T-helper 17 cell (primary cell): ENCODE measurements around the gene ATP6V0E2. TPM values are rescaled to one million over a fixed set of nuclear protein-coding genes. Genes with fewer than 3 reads are reported as not detected.

Source experiments
- ATAC-seq: fragments of 150-1000 bp; cut with Tn5 transposase; 2 replicates; pipeline ENCODE4 v1.10.0; 2021; ENCODE audit warnings: mild to moderate bottlenecking, moderate library complexity
- DNase-seq, 3 donors: peaks; one replicate each; pipeline versions ENCODE4 v3.0.0 to v3.0.0-alpha.2; 2020 to 2021
- H3K9me3 ChIP-seq: one replicate; pipeline ENCODE4 v1.7.0; 2013; ENCODE audit warnings: low read length, mild to moderate bottlenecking; ENCODE audit not compliant: control insufficient read depth, poor library complexity, severe bottlenecking
- H3K27ac Mint-ChIP-seq: one replicate; pipeline ENCODE4 v1.8.0; 2022; ENCODE audit warnings: mild to moderate bottlenecking, moderate library complexity, mixed read lengths
- H3K27me3 Mint-ChIP-seq: one replicate; pipeline ENCODE4 v1.8.0; 2022; ENCODE audit warnings: mixed read lengths
- H3K36me3 Mint-ChIP-seq: one replicate; pipeline ENCODE4 v1.8.0; 2022; ENCODE audit warnings: low read depth, mixed read lengths
- H3K4me1 Mint-ChIP-seq: one replicate; pipeline ENCODE4 v1.8.0; 2022; ENCODE audit warnings: mild to moderate bottlenecking, mixed read lengths
- H3K4me3 Mint-ChIP-seq: one replicate; pipeline ENCODE4 v1.8.0; 2022; ENCODE audit warnings: mild to moderate bottlenecking, moderate library complexity, mixed read lengths
- total RNA-seq, 4 donors: library from RNA in 2 of 4; stranded (reverse) in 2 of 4; gene quantifications; one replicate each; pipeline ENCODE4 v1.2.3 and lab custom pipeline; 2022 to 2026

The ATP6V0E2 gene
- total RNA-seq, 2 donors from 2014 or later = 29.4 to 38.5 TPM

DNA sequence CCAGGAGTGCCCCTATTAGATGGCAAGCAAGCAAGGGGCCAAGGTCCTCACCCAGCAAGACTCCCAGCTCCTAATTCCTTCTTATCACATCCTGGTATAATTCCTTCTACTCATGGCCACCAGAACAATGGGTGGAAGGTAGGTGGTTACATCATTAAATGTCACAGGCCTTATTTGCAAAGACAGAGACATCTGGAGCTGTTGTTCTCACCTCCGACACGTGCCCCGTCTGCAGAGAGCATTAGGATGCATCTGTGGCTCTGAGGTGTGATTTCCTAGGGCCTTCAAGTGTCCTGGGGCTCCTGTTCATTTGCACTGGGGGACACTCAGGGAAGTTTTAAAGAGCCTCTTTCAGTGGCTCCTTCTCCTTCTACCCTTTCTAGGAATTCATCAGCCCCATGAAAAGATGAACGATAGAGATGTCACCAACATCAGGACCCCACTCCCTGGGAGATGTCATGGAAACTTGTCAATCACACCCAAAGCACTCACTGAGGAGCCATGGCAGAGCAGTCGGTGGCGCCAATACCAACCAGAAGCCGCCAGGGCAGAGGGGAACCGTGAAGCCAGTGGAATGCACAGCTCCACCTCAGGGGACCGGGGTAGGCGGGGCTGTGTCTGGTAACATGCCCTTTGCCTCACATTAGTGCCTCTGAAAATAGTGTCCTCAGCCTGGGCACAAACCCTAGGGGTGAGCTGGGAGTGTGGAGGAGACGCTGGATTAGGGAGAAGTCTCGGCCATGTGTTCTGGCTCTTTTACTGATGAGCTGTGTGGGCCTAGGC, 2.9 kb upstream of the ATP6V0E2 start:
- Mint-ChIP-seq H3K27me3 (no peaks in the 10 kb centered on the region), H3K4me3 (peak overlapping the region; percentile 81), H3K4me1 (peaks cover 65% of the 10 kb centered on the region), H3K36me3 (no peaks in the 10 kb centered on the region), H3K27ac (peak overlapping the region; percentile 93)
- no peak for ATAC-seq
- H3K9me3 ChIP-seq = no peaks in the 10 kb centered on the region
- no peak for DNase-seq

DNA sequence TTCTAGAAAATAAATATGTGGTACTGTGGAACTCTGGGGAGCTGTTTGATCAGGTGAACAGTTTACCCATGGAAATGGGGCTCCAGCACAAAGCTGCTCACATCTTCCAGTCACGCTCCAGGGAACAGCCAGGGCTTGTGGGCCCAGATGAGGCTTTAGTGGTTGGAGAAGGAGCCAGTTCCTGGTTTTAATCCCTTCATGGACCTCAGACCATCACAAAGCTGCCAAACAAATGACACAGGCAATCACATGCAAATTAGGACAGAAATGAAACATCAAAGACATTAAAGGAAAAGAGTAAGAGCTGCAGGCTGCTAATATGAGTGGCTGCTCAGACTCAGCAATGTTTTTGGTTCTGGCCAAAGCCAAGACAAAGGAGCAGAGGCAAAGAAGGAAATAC, 2.2 kb upstream of the ATP6V0E2 start:
- H3K36me3 Mint-ChIP-seq = no peaks in the 10 kb centered on the region
- DNase-seq (no peak), ATAC-seq (no peak)
- no peak overlapping the region for H3K4me3 Mint-ChIP-seq
- H3K27ac Mint-ChIP-seq = peak overlapping the region; percentile 86
- H3K9me3 ChIP-seq = no peaks in the 10 kb centered on the region
- no peaks in the 10 kb centered on the region for H3K27me3 Mint-ChIP-seq
- peaks cover 62% of the 10 kb centered on the region for H3K4me1 Mint-ChIP-seq

DNA sequence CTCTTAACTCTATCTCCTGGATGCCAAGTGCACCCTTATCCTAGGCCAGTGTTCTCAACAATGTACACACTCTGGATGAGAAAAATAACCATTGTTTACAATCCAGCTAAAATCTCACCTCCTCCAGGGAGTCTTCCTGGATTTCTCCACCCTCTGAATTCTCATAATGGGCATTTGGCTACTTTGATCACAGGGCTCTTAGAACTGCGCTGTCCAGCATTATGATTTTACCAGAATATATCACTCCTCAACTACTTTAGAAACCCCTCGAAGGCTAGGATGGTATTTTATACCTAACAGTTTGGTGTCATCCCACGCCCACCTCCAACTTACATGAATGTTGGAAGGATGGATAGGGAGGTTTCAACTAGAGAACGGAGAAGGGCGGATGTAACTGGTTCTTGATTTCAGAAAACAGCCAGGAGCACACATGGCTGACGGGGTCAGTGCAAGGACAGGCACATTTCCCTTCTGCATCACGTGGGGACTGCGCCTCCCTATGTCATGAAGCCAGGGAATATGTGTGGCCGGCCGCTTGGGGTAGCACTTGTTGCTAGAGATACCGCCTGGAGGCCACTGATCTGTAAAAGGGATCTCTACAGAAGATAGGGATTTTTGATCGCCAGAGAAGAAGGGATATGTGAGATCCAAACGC, 1.2 kb upstream of the ATP6V0E2 start:
- H3K4me1 Mint-ChIP-seq = peaks cover 52% of the 10 kb centered on the region
- no peak for DNase-seq
- no peaks in the 10 kb centered on the region for H3K9me3 ChIP-seq
- ATAC-seq = no peak
- peak overlapping the region; percentile 86 for H3K27ac Mint-ChIP-seq
- H3K4me3 Mint-ChIP-seq = peak overlapping the region; percentile 90
- H3K27me3 Mint-ChIP-seq = no peaks in the 10 kb centered on the region
- no peaks in the 10 kb centered on the region for H3K36me3 Mint-ChIP-seq

DNA sequence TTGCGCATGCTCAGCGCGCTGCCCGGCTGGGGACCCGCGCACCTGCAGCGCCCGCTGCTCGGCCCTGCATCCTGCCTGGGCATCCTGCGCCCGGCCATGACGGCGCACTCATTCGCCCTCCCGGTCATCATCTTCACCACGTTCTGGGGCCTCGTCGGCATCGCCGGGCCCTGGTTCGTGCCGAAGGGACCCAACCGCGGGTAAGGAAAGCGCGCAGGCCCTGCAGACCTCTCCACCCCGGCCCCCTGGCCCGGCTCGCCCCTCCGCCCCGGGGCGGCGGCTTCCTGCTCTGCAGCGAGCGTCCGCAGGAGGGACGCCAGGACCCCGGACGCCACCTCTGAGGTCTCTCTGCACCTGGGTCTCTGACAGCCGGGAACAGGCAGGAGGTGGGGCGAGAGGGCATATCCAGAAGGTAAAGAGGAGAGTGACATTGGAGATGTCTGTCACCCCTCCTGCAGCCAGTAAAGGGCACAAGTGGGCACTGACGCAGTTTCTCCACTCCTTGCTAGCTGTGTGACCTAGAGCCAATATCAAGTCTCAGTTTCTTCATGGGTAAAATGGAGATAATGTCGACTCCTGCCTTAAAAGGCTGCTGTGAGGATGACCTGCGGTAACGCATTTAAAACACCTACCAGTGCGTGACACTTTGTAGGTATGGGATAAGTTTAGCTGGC, 338 bp downstream of the ATP6V0E2 start:
- Mint-ChIP-seq H3K27me3 (no peaks in the 10 kb centered on the region), H3K4me1 (peaks cover 41% of the 10 kb centered on the region), H3K36me3 (no peaks in the 10 kb centered on the region), H3K27ac (peak overlapping the region; percentile 86), H3K4me3 (peak overlapping the region; percentile 90)
- ATAC-seq (peak; percentile 4), DNase-seq (no peak)
- no peaks in the 10 kb centered on the region for H3K9me3 ChIP-seq

DNA sequence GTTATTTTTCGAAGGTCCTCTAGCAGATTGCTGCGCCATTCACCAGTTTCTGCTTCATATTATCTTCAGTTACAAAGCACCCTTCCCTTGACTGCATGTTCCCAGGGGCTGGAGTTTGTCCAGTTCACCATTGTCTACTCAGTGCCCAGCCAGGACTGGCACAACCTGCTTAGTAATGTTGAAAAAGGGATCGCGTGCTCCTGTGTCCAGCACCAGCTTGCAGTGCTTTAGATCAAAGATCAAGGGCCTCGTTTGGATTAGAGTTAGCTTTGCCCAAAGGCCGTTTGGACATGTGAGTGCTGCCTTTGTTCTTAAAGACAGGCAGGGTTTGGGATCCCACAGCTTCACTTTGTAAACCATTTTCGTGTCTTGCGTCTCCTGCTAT, 867 bp downstream of the ATP6V0E2 start:
- peaks cover 38% of the 10 kb centered on the region for H3K4me1 Mint-ChIP-seq
- no peak for ATAC-seq
- H3K27ac Mint-ChIP-seq = peak overlapping the region; percentile 86
- H3K4me3 Mint-ChIP-seq = peak overlapping the region; percentile 90
- no peaks in the 10 kb centered on the region for H3K9me3 ChIP-seq
- no peaks in the 10 kb centered on the region for H3K27me3 Mint-ChIP-seq
- no peaks in the 10 kb centered on the region for H3K36me3 Mint-ChIP-seq
- no peak for DNase-seq

DNA sequence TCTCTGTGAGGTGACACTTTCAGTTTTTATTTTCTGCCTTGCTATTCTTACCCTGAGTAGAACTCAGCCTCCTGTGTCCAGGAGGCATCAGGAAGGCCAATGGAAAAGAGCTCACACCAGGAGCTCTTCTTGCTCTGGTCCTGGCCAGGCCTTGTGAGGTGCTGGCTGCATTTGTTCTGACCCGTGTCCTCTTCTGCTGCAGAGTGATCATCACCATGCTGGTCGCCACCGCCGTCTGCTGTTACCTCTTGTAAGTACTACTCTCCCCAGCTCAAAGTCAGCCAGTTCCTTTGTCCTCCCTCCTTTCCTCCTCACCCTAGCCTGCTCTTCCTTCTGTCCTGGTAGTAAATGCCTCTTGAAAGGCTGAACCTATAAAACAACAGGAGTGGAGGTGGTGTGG, 1.6 kb downstream of the ATP6V0E2 start:
- DNase-seq = no peak
- Mint-ChIP-seq H3K4me3 (peak overlapping the region; percentile 90), H3K27ac (no peak overlapping the region), H3K36me3 (no peaks in the 10 kb centered on the region), H3K4me1 (peaks cover 31% of the 10 kb centered on the region), H3K27me3 (no peaks in the 10 kb centered on the region)
- ATAC-seq = no peak
- H3K9me3 ChIP-seq = no peaks in the 10 kb centered on the region

DNA sequence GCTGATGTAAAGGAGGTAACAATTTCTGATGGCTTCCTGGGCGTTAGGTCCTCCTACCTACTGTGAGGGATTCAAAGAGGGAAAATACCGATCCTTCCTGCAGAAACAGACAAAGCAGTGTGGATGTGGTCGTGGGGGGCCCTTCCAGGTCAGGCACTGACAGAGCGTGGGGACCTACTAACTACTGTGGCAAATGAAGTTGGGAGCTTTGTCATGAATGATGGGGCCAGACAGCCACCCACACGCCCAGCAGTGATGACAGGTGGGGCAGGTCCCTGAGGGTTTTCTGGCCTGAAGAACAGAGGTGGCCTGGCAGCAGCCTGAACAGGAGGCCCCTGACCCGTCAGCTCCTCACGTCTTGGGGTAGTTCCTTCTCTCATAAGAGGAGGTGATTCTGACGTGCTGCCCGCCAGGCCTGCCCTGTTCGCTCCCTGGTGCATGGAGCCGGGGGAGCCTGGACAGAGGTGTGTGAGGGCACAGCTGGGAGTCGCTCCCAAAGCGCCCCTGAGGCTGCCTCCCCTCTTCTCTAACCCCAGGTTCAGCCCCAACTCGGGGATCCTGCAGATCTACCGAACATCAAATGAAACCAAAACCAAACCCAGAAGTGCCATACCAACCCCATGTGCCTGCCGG, 4.2 kb downstream of the ATP6V0E2 start:
- DNase-seq = no peak
- no peak overlapping the region for H3K27ac Mint-ChIP-seq
- H3K4me1 Mint-ChIP-seq = peaks cover 17% of the 10 kb centered on the region
- ATAC-seq = no peak
- H3K9me3 ChIP-seq = no peaks in the 10 kb centered on the region
- no peaks in the 10 kb centered on the region for H3K36me3 Mint-ChIP-seq
- H3K27me3 Mint-ChIP-seq = no peaks in the 10 kb centered on the region
- no peak overlapping the region for H3K4me3 Mint-ChIP-seq

DNA sequence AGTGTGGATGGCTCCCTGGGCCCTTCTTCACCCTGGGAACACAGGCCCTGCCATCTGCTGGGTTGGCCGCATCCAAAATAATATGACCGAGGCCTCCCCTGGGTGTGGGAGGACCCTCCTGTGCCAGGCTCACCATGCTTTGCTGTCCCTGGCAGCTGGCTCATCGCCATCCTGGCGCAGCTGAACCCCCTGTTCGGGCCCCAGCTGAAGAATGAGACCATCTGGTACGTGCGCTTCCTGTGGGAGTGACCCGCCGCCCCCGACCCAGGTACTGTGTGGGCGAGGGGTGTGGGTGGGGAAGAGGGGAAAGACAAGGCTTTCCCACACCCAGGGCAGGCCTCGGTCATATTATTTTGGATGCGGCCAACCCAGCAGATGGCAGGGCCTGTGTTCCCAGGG, 4.8 kb downstream of the ATP6V0E2 start:
- no peak overlapping the region for H3K27ac Mint-ChIP-seq
- no peak for DNase-seq

DNA sequence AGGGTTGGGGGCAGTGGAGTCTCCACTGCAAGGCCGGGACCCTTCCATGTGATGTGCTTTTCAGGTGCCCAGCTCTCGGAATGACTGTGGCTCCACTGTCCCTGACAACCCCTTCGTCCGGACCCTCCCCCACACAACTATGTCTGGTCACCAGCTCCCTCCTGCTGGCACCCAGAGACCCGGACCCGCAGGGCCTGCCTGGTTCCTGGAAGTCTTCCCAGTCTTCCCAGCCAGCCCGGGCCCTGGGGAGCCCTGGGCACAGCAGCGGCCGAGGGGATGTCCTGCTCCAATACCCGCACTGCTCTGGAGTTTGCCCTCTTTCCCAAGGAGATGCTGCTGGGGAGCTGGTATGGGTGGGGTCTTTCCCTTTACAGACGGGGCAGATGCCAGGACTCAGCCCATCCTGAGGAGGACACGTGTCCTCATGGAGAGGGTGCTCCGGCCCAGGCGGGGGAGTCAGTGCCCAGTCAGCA, 5.5 kb downstream of the ATP6V0E2 start:
- ATAC-seq (no peak), DNase-seq (no peak)
- no peak overlapping the region for H3K27ac Mint-ChIP-seq
- H3K27me3 Mint-ChIP-seq = no peaks in the 10 kb centered on the region
- no peak overlapping the region for H3K4me3 Mint-ChIP-seq
- peaks cover 22% of the 10 kb centered on the region for H3K4me1 Mint-ChIP-seq
- H3K36me3 Mint-ChIP-seq = no peaks in the 10 kb centered on the region
- no peaks in the 10 kb centered on the region for H3K9me3 ChIP-seq

More for the DNA sequence above, 4.8 kb downstream of the ATP6V0E2 start:
- no peaks in the 10 kb centered on the region for H3K27me3 Mint-ChIP-seq
- H3K4me1 Mint-ChIP-seq = peaks cover 21% of the 10 kb centered on the region
- no peaks in the 10 kb centered on the region for H3K9me3 ChIP-seq
- no peak overlapping the region for H3K4me3 Mint-ChIP-seq
- ATAC-seq = no peak
- no peaks in the 10 kb centered on the region for H3K36me3 Mint-ChIP-seq

DNA sequence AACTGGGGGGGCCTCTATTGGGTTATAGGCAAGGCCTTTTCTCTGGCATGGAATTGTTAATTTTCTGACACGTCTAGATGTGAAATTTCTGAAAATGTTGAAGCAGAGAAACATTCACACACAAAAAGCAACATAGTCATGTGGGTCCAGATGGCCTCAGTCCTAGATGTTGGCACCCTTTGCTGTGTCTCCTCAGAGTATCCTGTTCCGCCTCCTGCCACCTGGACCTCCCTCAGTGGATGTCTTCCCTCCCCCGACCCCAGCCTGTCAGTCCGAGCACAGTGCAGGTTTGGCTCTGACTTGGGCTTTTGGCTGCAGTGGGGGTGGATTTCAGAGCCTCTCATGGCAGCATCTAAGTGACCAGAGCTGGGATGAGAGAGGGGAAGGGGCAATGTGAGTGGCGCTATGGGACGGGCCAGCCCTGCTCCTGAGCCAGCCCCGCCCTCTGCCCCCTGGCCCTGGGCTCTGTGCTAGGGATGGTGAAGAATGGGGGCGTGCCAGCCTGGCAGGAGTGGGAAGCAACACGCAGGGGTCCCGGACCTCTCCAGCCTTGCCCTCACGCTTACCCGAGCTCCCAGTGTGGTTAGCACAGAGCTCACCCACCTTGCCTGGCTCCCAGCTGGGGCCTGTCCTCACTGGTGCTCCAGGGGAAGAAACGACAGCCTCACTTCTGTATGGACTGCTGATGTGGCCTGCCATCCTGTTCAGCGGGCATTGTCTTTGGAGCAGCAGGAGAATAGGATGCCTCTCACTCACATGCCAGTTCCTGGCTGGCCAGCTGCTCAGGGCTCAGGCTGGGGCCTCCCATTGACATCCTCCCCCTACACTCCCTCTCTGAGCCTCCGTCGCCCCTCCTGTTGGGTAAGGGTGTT, 6.2 kb downstream of the ATP6V0E2 start:
- DNase-seq (no peak), ATAC-seq (no peak)
- Mint-ChIP-seq H3K27ac (no peak overlapping the region), H3K27me3 (no peaks in the 10 kb centered on the region), H3K4me3 (no peak overlapping the region), H3K36me3 (no peaks in the 10 kb centered on the region), H3K4me1 (peaks cover 15% of the 10 kb centered on the region)
- no peaks in the 10 kb centered on the region for H3K9me3 ChIP-seq

DNA sequence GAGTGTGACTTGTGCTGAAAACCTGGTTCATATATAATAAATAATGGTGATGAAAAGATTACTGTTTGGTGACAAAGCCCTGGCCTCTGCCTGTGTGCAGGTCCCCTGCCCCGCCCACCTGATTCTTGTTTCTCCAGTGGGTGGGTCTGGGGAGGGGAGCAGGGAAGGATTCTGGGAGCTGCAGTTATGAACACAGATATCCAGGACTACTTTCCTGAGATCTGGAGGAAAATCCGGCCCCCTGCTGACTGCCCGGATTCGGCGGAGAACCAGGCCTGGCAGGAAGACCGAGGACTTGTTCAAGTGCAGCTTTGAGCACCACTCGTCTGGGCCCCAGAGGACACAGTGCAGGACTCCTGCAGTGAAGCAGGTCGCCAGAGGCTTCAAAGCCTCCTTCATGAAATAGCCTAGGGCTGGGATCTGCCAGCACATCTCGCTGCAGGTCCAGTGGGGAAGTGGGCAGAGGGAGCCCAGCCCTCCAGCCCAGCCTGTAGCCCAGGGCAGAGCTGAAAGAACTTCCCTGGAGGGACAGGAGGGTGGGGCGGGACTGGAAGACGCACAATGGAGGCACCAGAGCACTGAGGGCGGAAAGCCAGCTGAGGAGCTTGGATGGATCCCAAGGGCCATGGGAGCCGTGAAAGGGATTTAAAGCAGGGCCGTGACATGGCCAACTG, 7.0 kb downstream of the ATP6V0E2 start:
- Mint-ChIP-seq H3K27ac (no peak overlapping the region), H3K36me3 (no peaks in the 10 kb centered on the region), H3K27me3 (no peaks in the 10 kb centered on the region), H3K4me3 (no peak overlapping the region), H3K4me1 (peaks cover 8% of the 10 kb centered on the region)
- DNase-seq = no peak
- ATAC-seq = no peak
- H3K9me3 ChIP-seq = no peaks in the 10 kb centered on the region
